HG03103 (cell line): ENCODE results near the gene BAIAP3.
"Not testable (repeated sequence)": the region's sequence is repeated elsewhere in the genome, so short reads cannot be mapped to it uniquely, and the experiment has no call there.

ENCODE experiments used
- ATAC-seq: cut with Tn5 transposase; IDR thresholded peaks from one replicate; pipeline ENCODE4 v1.9.1; 2021; ENCODE audit warnings: low read depth; ENCODE audit not compliant: unreplicated experiment

The BAIAP3 gene

DNA sequence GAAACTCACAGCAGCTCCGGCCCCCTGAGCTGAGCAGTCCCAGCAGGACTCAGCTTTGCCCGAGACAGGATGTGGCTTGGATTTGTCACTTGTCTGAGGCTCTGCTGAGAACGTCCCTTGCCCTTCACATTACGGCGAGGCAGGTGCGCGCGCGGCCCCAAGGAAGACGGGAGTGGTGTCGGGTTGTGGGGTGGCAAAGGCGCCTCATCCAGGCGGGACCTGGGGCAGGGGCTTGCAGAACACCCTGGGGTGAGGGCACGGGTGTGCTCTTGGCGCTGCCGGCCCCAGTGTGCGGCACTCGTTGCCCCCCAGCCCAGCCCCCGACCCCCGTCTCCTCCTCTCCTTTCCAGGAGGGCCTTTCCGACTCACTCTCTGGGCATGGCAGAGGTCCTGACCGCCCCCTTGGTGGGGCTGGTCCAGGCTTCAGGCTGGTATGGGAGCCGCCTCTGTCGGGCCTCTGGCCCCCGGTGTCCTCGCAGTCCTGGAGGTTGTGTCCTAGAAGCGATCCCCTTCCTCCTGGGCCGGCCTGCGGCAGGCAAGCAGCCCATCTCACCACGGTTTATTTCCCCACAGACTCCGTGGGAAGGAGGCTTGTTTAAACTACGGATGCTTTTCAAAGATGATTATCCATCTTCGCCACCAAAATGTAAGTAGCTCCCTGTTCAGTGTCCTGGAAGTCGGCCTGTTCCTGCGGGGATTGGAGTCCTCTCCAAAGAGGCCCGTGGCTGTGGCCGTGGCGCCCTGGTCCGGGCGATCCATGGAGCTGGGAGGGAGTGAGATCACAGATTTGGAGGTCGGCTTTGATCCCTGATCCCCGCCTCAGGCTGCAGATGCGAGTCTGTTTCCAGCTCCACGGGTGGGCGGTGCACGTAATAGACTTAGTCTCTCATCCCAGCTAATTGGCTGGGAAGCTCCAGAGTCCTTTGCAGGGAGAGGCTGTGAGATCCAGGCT is 18.1 kb upstream of the BAIAP3 start:
- ATAC-seq: no peak

DNA sequence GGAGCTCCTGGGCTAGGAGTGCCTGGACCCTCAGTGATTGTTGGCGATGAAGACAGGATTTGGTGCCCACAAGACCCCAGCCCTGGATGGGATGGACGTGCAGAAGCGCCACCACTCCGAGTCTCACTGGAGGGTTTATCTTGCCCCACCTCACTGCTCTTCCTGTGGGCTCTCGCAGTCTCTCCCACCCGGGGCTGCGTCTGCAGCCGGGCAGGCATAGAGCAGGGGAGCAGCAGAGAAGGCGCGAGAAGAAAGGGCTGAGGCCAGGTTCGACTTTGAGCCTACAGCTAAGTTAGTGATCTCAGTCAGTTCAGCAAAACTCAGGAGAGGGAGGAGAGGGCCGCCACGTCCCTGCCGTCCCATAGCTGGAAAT is 17.4 kb upstream of the BAIAP3 start:
- ATAC-seq: no peak

DNA sequence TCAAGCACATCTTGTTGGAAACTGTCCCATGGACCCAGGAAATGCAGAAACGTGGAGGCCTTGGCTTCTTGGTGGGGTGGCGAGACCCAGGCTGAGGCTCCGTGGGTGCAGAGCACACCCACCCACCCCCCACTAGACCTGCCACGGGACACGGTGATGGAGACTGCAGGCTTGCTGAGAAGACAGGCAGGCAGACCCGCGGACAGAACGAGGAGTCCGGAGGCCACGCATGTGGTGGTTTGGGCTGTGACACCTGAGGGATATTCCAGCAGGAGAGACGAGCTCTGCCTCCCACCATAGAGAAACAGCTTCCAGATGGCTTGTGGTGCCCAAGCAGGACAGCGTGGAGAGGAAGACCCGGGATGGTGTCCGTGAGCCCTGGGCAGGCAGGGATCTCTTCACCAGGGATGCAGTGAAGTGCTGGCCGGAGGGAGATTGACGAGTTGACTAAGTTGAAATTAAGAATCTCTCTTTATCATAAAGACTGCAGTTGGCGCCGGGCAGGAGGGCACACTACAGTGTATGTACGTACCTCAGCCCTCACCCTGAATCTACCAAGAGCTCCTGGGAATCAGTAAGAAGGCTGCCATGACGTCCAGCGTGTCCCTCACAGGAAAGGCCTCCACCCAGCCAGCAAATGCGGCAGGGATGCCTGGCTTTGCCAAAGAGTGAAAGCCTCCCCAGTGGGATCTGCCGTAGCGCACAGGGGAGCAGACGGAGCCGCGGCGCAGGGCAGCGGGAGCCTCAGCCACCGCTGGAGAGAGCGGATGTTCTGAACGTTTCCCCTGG is 15.8 kb upstream of the BAIAP3 start:
- no peak for ATAC-seq

DNA sequence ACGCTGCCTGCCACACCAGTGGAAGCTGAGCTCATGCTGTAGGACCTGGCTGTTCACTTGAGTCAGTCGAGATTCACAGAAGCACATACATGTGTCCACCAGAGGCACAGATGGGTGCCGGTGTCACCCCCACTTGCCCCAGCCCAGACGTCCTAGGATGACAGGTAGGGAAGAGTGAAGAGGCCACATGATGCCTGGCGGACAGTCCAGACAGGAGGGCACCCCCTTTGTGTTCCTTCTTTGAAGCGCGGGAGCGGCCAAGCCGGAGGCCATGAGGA is 15.2 kb upstream of the BAIAP3 start:
- no peak for ATAC-seq

DNA sequence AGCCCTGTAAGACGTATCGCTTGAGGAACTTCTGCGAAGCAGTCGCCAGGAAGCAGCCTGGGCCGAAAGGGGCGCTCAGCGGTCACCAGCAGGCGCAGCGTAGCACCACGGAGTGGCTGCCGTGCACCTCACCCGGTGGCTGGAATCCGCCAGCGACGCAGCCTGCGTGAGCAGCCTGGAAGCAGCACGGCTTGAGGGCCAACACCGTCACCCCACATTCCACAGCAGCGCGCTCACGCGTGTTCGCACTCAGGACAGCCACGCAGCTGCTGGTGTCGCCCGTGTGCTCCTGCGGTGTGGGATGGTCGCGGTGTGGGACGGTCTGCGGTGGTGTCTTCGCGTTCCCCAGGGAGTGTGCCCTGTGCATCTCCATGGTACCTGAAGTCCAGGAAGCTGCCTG is 14.4 kb upstream of the BAIAP3 start:
- no peak for ATAC-seq

DNA sequence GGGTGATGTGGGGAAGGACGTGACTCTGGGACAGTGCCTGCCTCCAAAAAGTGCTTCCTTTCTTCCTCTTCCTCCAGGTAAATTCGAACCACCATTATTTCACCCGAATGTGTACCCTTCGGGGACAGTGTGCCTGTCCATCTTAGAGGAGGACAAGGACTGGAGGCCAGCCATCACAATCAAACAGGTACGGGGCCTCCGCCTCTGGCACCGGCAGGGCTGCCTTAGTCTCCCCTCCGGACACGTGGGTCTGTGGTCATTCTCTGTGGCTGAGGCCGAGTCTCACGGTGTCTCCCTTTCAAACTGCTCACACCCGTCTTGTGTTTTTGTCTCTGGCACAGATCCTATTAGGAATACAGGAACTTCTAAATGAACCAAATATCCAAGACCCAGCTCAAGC is 13.3 kb upstream of the BAIAP3 start:
- no peak for ATAC-seq

DNA sequence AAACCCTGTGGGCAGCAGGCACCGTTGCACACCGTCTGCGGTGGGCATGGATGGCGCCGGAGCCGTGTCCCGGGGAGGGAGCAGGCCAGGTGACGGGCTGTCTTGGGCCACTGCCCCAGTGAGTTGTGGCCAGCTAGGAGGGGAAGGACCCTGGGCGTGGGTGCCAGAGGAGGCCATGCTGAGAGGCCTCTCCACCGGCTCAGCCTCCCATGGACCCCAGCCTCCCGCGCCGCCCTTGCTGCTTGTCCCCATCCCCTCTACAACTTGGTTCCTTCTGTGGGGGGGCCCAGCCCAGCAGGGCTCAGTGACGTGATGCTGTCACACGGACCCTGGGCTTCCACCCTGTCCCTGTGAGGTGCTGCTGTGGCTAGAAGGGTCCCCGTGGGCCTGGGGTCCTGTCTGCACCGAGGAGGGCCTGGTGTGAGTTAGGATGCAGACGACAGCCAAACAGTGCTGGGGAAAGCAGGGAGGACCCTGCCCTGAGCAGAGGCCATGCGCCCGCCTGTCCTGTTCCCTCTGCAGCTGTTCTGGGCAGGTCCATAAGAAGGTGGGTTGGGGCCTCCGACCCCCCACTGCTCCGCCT is 12.7 kb upstream of the BAIAP3 start:
- ATAC-seq: no peak

DNA sequence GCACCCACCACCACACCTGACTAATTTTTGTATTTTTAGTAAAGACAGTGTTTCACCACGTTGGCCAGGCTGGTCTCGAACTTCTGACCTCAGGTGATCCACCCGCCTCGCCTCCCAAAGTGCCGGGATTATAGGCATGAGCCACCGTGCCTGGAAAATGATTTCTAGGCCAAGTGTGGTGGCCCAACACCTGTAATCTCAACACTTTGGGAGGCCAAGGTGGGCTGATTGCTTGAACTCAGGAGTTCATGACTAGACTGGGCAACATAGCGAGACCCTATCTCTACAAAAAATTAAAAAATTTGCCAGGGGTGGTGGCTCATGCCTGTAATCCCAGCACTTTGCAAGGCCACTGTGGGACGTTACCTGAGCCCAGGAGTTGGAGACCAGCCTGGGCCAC is 11.0 kb upstream of the BAIAP3 start:
- no peak for ATAC-seq

DNA sequence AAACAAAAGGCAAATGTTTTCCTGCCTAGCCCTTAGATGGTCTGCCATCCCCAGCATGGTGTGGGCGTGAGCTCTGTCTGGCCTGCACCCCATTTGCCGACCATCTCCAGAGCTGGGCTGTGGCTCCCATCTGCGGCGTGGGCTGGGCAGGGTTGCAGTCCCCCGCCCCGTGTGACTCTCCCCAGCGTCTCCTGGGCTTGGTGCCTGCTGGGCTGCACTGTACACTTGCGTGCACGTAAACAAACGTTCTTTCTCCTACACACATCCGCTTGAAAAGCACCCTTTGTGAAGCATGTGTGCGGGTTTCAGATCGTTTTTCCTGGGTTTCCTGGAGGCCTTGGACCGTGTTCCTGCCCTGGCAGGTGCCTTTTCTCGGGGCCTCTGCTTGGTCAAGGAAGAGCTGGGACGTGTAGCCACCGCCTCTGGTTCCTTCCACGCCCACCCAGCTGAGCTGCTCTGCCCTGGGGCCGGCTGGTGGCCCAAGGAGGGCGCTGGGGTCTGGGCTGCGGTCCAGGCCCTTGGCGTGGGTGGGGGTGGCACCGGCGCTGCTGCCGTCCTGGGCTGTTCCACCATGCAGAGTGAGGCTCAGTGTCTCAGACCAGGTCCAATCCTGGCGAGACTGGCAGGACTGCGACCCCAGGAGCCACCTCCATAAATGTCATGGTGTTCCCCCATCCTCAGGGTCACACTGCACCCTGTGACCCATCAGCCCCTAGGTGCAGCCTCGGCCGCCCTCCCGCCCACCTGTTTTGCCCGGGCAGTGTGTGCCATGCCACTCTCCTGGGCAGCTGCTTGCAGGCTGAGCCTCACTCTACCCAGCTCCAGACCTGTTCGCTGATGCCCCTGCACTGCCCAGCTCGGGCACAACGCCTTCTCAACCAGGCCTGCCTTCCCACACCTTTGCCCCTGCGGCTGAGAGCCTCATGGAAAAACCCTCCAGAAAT is 9.9 kb upstream of the BAIAP3 start:
- no peak for ATAC-seq

DNA sequence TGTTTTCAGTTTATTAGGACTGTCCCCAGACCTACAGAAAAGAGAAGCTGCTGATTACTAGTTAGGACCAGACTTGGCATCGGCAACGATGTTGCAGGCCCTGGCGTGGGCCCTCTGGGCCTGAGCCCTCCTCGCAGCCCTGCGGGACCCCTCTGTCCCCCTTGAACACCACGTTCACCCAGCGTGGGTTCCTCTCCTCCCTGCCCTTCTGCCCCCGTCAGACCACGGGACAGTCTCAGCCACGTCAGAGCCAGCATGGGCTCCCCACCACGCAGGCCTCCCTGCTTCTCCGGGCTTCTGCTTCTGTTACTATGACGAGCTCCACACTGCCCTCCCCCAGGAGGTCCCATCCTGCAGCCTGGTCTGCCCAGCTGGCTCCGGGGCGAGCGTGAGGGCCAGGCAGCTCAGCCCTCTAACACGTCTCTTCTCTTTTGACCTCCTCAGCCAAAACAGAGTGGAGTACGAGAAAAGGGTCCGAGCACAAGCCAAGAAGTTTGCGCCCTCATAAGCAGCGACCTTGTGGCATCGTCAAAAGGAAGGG is 9.1 kb upstream of the BAIAP3 start:
- ATAC-seq: no peak

DNA sequence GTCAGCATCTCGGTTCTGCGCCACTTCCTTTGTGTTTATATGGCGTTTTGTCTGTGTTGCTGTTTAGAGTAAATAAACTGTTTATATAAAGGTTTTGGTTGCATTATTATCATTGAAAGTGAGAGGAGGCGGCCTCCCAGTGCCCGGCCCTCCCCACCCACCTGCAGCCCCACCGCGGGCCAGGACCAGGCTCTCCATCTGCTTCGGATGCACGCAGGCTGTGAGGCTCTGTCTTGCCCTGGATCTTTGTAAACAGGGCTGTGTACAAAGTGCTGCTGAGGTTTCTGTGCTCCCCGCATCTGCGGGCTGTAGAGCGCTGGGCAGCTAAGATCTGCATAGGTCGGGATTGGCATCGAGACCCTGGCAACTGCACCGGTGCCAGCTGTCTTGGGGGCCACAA is 8.2 kb upstream of the BAIAP3 start:
- no peak for ATAC-seq

DNA sequence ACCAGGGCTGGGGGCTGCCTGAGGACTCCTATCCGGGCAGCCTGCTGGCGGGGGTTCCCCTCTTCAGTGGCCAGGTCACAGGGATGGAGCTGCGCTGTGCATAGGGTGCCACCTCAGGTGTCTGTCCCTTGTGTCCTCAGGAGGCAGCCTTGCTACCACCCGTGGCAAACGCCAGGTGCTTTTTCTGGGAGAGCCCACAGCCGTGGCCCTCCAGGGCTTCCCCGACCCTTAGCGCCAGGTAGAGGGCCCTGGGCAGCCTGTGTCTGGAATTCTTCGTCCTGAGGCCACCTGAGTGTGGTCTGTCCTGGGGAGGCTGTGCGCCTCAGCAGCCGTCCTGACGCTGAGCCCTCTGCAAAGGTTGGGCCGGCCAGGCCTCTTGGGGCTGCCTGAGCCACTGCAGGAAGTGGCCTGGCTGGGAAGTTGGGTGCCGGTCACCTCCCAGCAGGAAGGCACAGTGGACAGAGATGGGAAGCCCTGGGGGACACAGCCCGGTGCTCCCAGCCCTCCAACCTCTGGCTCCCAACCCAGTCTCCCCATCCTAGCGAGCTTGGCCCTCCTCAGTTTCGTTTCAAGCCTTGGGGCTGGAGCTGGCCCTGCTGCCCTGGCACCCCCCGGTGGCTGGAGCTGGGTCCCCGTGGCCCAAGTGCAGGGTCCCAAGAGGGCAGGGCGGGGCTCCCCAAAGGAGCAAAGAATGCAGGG is 7.6 kb upstream of the BAIAP3 start:
- ATAC-seq: no peak

DNA sequence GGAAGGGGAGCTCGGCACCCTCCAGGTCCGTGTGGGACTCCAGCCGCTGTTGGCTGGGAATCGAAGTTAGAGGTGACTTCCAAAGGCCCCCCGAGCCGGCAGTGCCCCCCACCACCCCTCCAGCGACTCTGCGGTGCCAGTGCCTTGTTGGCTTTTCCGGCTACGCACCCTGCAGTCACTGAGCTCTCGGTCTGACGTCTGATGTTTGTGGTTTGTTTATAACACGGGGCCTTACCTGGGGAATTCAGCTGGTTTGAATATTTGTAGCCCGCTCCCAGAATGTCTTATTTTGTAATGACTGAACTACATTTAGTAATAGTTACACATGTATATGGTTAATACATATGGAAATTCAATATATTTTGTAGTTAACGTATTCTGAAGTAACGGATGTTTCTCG is 7.1 kb upstream of the BAIAP3 start:
- no peak for ATAC-seq

DNA sequence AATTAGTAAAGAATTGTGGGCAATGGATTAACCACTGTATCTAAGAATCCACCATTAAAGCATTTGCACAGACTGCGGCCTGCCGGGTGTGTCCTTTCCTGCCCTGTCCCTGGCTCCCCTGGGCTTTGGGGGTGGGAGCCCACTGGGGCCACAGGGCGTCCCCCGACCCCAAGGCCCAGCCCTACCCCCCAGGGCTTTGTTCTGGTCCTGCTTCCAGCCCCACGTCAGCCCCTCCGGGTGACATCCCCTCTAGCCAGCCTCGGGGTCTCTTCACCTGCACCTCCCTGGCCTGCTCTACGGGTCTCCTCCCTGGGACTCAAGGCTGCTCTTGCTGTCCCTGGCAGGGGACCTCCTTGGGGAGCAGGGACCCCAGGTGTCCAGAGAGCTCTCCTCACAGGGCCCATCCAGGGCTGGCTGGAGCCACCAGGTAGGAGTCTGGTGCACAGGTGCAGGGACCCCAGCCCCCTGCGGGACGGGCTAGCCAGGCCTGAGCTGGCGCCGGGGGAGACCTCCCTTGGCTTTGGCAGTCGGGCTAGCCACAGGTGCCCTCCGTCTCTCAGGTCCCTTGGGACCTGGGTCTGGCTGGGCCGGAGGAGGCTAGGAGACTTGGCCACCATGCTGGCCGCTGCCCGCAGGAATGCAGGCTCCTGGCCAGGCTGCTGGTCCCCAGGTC is 6.4 kb upstream of the BAIAP3 start:
- no peak for ATAC-seq

DNA sequence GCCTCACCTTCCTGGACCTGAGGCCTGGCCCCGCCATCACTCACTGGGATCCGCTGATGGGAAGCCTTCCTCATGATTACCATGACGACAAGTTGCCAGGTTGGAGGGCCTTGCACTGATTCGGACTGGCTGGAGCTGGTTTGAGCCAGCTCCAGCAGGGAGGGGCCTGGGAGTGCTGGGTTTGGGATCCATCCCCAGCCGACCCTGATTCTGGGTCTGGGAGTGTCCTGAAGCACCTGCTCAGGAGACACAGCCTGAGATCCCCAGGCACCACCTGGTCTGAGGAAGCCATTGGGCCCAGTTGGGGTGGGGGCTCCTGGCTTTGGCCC is 5.9 kb upstream of the BAIAP3 start:
- ATAC-seq: no peak

DNA sequence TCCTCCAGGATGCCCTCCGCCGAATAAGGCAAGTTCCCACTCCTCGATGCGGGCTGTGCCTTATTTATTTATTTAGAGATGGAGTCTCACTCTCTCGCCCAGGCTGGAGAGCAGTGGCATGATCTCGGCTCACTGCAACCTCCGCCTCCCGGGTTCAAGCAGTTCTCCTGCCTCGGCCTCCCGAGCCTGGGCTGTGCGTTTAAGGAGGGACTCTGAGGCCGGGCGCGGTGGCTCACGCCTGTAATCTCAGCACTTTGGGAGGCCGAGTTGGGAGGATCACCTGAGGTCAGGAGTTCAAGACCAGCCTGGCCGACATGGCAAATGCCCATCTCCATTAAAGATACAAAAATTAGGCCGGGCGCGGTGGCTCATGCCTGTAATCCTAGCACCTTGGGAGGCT is 5.3 kb upstream of the BAIAP3 start:
- ATAC-seq: not testable (repeated sequence)

DNA sequence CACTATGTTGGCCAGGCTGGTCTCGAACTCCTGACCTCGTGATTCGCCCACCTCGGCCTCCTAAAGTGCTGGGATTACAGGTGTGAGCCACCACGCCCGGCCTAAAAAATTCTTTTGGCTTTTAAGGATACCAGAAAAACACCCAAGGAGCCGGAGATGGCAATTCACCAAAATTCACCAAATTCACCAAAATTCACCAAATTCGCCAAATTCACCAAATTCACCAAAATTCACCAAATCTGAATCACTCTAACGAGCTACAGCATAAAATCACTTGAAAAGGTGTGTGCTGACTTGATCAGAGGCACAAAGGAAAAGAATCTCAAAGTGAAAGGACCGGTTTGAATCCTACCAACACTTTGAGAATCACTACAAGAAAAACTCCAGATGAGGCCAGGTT is 4.5 kb upstream of the BAIAP3 start:
- ATAC-seq: not testable (repeated sequence)

DNA sequence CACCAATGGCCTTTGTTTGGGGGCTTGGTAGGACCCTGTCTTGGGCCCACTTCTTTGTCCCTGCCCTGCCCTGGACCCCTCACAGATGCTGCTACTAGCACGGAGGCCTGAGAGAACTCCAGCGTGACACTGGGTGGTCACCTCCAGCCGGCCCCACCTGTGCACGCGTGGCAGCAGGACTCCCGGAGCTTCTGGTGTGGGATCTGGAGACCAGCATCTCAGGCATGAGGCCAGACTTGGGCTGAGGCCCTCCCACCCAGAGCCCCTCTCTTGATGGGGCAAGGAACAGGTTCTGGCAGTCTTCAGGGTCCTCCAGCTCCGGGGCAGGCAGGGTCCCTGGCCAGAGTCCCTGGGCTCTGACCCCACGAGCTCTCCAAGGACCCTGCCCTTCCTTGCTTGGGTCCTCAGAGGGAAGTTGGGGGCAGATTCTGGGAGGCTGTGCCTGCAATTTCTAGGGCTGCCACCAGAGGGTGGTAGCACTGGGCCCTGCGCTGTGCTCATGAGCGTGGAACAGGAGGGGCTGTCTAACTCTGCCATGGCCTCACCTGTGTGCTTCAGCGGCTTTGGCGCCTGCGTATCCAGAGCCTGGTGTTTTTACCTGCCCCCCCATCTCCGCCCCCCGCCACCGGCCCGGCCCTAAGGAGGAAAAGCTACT is 3.1 kb upstream of the BAIAP3 start:
- no peak for ATAC-seq
